Prostate gland (tissue), 2 donors: ENCODE results near the gene PPP2R5C. TPM values are rescaled to one million over a fixed set of nuclear protein-coding genes. Genes with fewer than 3 reads are reported as not detected.

Experiments used
- DNase-seq: peaks from one replicate; pipeline ENCODE4 v3.0.0-alpha.2; 2019; ENCODE audit warnings: low spot score
- H3K27ac ChIP-seq, 2 donors: fragments of 200-600 bp; sonication (generic); 2 replicates each; pipeline ENCODE4 v1.5.1; 2017 to 2019
- H3K27me3 ChIP-seq: fragments of 200-600 bp; sonication (generic); replicated peaks from 2 replicates; pipeline ENCODE4 v1.5.1; 2019; ENCODE audit not compliant: insufficient read depth
- H3K36me3 ChIP-seq, 2 donors: fragments of 200-600 bp; sonication (generic); 1 replicate in 1 of 2; 2 replicates in 1 of 2; pipeline versions ENCODE4 v1.5.1 to v1.8.1; 2017 to 2019
- H3K4me1 ChIP-seq: fragments of 200-600 bp; sonication (generic); replicated peaks from 2 replicates; pipeline ENCODE4 v1.5.1; 2019
- H3K4me3 ChIP-seq, 2 donors: fragments of 200-600 bp; sonication (generic); 2 replicates each; pipeline ENCODE4 v1.5.1; 2017 to 2019
- H3K9me3 ChIP-seq: fragments of 200-600 bp; sonication (generic); 2 replicates; pipeline ENCODE4 v1.5.1; 2017
- CTCF ChIP-seq, 4 experiments: fragments of 200-600 bp in 2 of 4; fragments of 450-650 bp in 2 of 4; sonication (generic) in 2 of 4; IDR thresholded peaks; 1 replicate in 3 of 4; 2 replicates in 1 of 4; pipeline ENCODE4 v1.5.1; 2016 to 2019; ENCODE audit warnings: antibody characterized with exemption in 4 of 4, mild to moderate bottlenecking in 2 of 4, moderate library complexity in 2 of 4
- POLR2A ChIP-seq: fragments of 450-650 bp; IDR thresholded peaks from one replicate; pipeline ENCODE4 v1.6.1; 2016; ENCODE audit warnings: antibody characterized with exemption, mild to moderate bottlenecking
- POLR2AphosphoS5 ChIP-seq: sonication (generic); formaldehyde crosslinking; IDR thresholded peaks from one replicate; pipeline ENCODE4 v1.6.1; 2017; ENCODE audit warnings: antibody characterized with exemption
- WGBS: methylation state at CpG from one replicate; pipeline ENCODE4 v1.1.5; 2018; 5-methylcytosine and 5-hydroxymethylcytosine counted together
- intact Hi-C: fragments of 100-400 bp; cut with DNase I; formaldehyde crosslinking; loops from one replicate; pipeline ENCODE4 v1.14.2; 2022
- total RNA-seq, 2 donors: library from RNA; depleted of rRNA; stranded (reverse); fragments of >200 nt; gene quantifications; one replicate each; pipeline ENCODE4 v1.1.0, GENCODE V29; 2016

Gene PPP2R5C
- total RNA-seq, 2 donors from 2014 or later = 67.8 to 96.2 TPM

- Histone ChIP-seq H3K36me3 (peaks cover 0 to 3% of the 10 kb centered on the region in 2 donors), H3K27me3 (no peaks in the 10 kb centered on the region), H3K4me1 (no peaks in the 10 kb centered on the region), H3K9me3 (no peaks in the 10 kb centered on the region), H3K4me3 (no peak overlapping the region), H3K27ac (no peak overlapping the region)
- DNase-seq = no peak
- intact Hi-C loops = no loop called here
- no peak for TF ChIP-seq POLR2AphosphoS5
- TF ChIP-seq POLR2A = no peak
- TF ChIP-seq CTCF (IDR thresholded peaks at IDR 0.05) = no peak
- 84% methylated on average over 9 of the region's 9 CpGs for WGBS
Measured at GRCh38 chr14:101929946-101930345, 168.4 kb downstream of the PPP2R5C start.

- no peaks in the 10 kb centered on the region for H3K9me3 ChIP-seq
- H3K4me3 ChIP-seq = no peak overlapping the region
- H3K36me3 ChIP-seq = no peaks in the 10 kb centered on the region
- no peaks in the 10 kb centered on the region for H3K27me3 ChIP-seq
- intact Hi-C loops = no loop called here
- TF ChIP-seq POLR2AphosphoS5 (no peak), CTCF (IDR thresholded peaks at IDR 0.05) (no peak), POLR2A (no peak)
- WGBS = 50% methylated on average over 7 of the region's 7 CpGs
- no peaks in the 10 kb centered on the region for H3K4me1 ChIP-seq
- no peak for DNase-seq
- H3K27ac ChIP-seq = no peak overlapping the region
Measured at GRCh38 chr14:101932673-101933072, 171.2 kb downstream of the PPP2R5C start.

DNA sequence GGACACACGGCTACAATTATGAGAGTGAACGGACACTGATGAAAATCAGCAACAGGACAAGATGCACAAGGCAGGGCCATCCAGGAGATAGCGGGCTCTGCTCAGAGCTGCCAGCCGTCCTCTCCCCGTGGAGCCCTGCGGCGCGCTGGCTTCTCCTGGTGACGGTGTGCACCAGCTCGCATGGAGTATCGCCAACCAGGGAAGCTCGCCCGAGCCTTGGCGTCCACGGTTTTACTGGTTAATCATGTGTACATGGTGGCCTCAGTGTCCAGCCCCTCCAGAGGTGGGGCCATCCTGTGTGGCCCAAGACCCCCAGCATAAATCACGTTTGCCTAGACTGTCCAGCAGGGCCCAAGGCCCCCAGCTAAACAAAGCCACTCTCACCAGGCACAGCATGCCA, 171.7 kb downstream of the PPP2R5C start:
- WGBS = 79% methylated on average over 16 of the region's 16 CpGs
- no peak for DNase-seq
- TF ChIP-seq POLR2A (no peak), POLR2AphosphoS5 (no peak), CTCF (IDR thresholded peaks at IDR 0.05) (no peak)
- intact Hi-C loops = no loop called here
- Histone ChIP-seq H3K27me3 (no peaks in the 10 kb centered on the region), H3K36me3 (no peaks in the 10 kb centered on the region), H3K4me3 (no peak overlapping the region), H3K27ac (no peak overlapping the region), H3K9me3 (no peaks in the 10 kb centered on the region), H3K4me1 (no peaks in the 10 kb centered on the region)

DNA sequence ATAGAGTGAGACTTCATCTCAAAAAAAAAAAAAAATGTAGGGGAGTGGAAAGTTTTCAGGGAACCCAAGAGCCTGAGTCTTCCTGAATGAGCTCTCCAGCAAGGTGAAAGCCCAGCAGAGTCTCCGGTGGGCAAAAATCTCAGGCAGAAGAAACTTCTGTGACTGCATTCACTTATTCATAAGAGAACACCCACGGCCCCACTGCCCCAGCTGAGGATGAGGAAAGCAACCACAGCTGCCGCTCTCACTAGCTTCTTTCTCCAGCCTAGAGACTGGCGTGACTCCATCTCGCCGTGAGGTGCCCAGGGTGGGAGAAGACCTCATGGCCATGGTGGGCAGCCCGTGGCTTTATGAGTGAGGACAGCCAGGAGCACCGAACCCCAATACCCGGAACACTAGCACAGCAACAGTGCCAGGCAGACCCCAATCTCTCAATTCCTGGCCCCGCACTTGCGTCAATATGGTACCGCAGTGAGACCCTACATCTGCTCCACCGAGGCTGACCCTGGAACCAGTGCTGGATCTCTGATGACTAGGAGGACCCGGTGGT, 173.2 kb downstream of the PPP2R5C start:
- DNase-seq = no peak
- H3K9me3 ChIP-seq = no peaks in the 10 kb centered on the region
- H3K4me1 ChIP-seq = no peaks in the 10 kb centered on the region
- no peaks in the 10 kb centered on the region for H3K27me3 ChIP-seq
- TF ChIP-seq POLR2A = no peak
- TF ChIP-seq POLR2AphosphoS5 = no peak
- TF ChIP-seq CTCF (IDR thresholded peaks at IDR 0.05) = no peak
- intact Hi-C loops = no loop called here
- H3K4me3 ChIP-seq = no peak overlapping the region
- no peaks in the 10 kb centered on the region for H3K36me3 ChIP-seq
- H3K27ac ChIP-seq = no peak overlapping the region
- 88% methylated on average over 14 of the region's 14 CpGs for WGBS

DNA sequence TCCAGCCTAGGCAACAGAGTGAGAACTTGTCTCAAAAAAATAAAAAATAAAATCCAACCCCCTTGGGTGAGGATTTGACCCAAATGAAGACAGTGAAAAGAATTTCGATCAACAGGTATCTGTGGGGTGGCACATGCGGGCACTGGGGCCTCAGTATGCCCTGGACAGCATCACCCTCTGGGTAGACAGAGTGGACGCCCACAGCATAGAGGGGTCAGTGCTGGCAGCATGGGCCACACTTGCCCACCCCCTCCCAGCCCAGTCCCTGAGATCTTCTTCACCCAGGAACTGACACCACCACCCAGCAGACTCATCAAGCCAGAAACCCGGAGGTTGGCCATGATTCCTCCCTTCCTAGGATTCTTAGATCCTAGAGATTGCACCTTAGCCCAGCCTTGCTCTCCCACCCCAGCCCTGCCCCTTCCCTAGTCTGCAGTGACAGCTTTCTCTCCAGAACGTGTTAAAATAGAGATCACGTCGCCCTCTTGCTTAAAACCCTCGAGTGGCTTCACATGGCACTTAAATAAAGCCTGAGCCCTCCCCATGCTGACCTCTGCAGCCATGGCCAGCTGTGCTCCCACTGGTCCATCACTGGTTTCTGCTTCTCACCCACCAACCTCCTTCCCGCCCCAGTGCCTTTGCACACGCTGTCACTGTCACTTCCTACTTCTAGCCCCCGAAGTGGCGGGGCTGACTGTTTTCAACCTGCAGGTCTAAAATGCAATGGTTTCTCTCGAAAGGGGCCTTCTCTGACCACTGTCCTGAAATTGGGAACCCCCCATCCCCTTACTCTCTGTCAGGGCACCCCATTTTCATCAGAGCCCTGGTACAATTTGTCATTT, 176.6 kb downstream of the PPP2R5C start:
- TF ChIP-seq POLR2AphosphoS5 (no peak), POLR2A (no peak), CTCF (IDR thresholded peaks at IDR 0.05) (no peak)
- no peak for DNase-seq
- intact Hi-C loops = no loop called here
- no peaks in the 10 kb centered on the region for H3K27me3 ChIP-seq
- H3K4me1 ChIP-seq = no peaks in the 10 kb centered on the region
- WGBS = 65% methylated on average over 13 of the region's 13 CpGs
- no peak overlapping the region for H3K27ac ChIP-seq
- no peaks in the 10 kb centered on the region for H3K9me3 ChIP-seq
- H3K36me3 ChIP-seq = no peaks in the 10 kb centered on the region
- H3K4me3 ChIP-seq = no peak overlapping the region
